SH-SY5Y (cell line): ENCODE measurements around the gene CDC42EP5.

ENCODE experiments used
- GATA2 ChIP-seq: IDR thresholded peaks from 2 replicates; pipeline ENCODE4 v1.6.1; 2011; ENCODE audit warnings: mild to moderate bottlenecking, low read depth, low read length
- GATA3 ChIP-seq: IDR thresholded peaks from 2 replicates; pipeline ENCODE4 v1.6.1; 2011; ENCODE audit warnings: low read depth, mild to moderate bottlenecking, low read length, moderate library complexity

- TF ChIP-seq GATA2 (no peak), GATA3 (no peak)
Measured at GRCh38 chr19:54418030-54418929, 54.8 kb downstream of the CDC42EP5 start.
